Choroid plexus epithelial cell (primary cell): Measurements from ENCODE around the gene WDR46.
"Not testable (repeated sequence)": the region's sequence is repeated elsewhere in the genome, so short reads cannot be mapped to it uniquely, and the experiment has no call there.

Experiments used
- DNase-seq: peaks from one replicate; pipeline ENCODE4 v3.0.0-alpha.2; 2010; ENCODE audit warnings: low read depth
- H3K4me3 ChIP-seq: 2 replicates; pipeline ENCODE4 v1.5.1; 2011; ENCODE audit warnings: low read depth, mild to moderate bottlenecking, control low read depth, low read length, moderate library complexity
- TF ChIP-seq, protein P1 (sequence below): conservative IDR thresholded peaks from 2 replicates; pipeline ENCODE4 v1.5.1; 2011; ENCODE audit warnings: low read depth, mild to moderate bottlenecking, control low read depth, inconsistent platforms, low read length, moderate library complexity

Gene WDR46

DNA sequence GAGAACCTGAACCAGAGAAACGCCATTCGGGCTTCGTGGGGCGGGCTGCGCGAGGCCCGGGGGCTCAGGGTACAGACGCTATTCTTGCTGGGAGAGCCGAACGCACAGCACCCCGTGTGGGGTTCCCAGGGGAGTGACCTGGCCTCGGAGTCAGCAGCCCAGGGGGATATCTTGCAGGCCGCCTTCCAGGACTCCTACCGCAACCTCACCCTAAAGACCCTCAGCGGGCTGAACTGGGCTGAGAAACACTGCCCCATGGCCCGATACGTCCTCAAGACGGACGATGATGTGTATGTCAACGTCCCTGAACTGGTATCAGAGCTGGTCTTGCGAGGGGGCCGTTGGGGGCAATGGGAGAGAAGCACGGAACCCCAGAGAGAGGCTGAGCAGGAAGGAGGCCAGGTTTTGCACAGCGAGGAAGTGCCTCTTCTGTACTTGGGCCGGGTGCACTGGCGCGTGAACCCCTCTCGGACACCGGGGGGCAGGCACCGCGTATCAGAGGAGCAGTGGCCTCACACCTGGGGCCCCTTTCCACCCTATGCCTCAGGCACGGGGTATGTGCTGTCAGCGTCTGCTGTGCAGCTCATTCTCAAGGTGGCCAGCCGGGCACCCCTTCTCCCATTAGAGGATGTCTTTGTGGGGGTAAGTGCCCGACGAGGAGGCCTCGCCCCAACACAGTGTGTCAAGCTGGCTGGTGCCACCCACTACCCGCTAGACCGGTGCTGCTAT, 11.2 kb downstream of the WDR46 start:
- H3K4me3 ChIP-seq: peak overlapping the region; percentile 70
- no peak for DNase-seq
- TF ChIP-seq, protein P1, sequence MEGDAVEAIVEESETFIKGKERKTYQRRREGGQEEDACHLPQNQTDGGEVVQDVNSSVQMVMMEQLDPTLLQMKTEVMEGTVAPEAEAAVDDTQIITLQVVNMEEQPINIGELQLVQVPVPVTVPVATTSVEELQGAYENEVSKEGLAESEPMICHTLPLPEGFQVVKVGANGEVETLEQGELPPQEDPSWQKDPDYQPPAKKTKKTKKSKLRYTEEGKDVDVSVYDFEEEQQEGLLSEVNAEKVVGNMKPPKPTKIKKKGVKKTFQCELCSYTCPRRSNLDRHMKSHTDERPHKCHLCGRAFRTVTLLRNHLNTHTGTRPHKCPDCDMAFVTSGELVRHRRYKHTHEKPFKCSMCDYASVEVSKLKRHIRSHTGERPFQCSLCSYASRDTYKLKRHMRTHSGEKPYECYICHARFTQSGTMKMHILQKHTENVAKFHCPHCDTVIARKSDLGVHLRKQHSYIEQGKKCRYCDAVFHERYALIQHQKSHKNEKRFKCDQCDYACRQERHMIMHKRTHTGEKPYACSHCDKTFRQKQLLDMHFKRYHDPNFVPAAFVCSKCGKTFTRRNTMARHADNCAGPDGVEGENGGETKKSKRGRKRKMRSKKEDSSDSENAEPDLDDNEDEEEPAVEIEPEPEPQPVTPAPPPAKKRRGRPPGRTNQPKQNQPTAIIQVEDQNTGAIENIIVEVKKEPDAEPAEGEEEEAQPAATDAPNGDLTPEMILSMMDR: no peak

DNA sequence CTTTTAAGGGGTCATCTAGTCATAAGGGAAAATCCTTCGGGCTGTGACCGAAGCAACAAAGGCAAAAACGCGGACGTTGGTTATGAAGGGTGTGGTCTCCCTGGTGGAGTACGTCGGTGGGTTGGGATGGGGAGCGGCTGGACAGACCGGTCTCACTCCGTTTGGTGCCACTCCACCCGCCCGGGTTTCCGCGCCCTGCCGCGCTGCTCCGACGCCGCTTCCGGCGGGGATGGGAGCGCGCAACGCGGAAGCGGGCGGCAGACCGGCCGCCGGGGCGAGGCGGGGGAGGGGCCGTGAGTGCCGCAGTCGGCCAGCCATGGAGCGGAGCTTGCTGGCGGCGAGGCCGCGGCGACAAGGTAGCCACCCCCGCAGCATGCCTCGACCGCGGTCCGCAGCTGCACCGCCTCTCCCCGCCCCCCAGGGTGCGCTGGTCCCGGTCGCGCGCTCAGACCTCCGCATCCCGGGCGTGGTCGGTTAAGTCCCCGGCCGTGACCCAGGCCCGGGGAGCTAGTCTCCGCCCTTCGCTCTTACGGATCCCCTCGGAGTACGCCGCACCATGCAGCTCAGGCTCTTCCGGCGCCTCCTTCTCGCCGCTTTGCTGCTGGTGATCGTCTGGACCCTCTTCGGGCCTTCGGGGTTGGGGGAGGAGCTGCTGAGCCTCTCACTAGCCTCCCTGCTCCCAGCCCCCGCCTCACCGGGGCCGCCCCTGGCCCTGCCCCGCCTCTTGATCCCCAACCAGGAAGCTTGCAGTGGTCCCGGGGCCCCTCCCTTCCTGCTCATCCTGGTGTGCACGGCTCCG, 12.0 kb downstream of the WDR46 start, which contains the start of gene B3GALT4:
TSS of gene B3GALT4 (plus strand) at position 260 of the 799 bp plus-strand sequence. CDS start at position 557, 297 bp downstream.
- peak; percentile 75 for DNase-seq
- peak within 1 kb of the TSS; percentile 70 for H3K4me3 ChIP-seq
- TF ChIP-seq, protein P1: peak; percentile 42

DNA sequence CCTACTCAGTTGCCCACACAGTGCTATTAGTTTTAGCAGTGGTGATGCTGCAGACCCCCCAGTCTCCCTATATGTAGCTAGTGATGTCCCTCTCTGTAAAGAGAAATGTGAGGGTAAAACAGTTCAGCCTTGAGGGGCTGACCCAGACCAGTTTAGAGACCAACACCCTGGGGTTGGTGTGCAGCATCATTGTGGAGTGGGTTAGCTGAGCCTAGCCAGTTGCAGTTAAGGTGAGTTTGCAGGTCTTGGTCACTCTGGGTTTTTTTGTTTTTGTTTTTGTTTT, 12.5 kb downstream of the WDR46 start:
- TF ChIP-seq, protein P1: no peak
- DNase-seq: no peak
- peak overlapping the region; percentile 70 for H3K4me3 ChIP-seq

DNA sequence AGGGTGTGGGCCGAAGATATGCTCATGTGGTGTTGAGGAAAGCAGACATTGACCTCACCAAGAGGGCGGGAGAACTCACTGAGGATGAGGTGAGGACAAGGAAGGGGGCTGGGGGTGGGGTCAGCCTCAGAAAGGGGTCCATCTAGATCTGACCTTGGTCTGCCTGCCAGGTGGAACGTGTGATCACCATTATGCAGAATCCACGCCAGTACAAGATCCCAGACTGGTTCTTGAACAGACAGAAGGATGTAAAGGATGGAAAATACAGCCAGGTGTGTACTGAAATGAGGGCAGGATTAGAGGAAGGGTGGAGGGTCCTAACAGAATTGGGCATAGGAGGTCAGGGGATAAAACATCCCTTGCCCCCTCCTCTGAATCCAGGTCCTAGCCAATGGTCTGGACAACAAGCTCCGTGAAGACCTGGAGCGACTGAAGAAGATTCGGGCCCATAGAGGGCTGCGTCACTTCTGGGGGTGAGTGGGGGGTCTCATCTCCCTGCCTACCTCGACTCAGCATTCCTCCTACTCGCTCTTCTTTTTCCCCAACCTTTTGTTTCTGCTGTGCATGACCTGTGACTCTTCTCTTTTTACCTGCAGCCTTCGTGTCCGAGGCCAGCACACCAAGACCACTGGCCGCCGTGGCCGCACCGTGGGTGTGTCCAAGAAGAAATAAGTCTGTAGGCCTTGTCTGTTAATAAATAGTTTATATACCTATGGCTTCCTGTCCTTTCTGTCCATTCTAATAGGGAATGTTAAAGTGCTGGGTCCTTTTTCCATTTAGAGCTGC, 13.1 kb downstream of the WDR46 start:
- not testable (repeated sequence) for DNase-seq
- H3K4me3 ChIP-seq: peak overlapping the region; percentile 70

DNA sequence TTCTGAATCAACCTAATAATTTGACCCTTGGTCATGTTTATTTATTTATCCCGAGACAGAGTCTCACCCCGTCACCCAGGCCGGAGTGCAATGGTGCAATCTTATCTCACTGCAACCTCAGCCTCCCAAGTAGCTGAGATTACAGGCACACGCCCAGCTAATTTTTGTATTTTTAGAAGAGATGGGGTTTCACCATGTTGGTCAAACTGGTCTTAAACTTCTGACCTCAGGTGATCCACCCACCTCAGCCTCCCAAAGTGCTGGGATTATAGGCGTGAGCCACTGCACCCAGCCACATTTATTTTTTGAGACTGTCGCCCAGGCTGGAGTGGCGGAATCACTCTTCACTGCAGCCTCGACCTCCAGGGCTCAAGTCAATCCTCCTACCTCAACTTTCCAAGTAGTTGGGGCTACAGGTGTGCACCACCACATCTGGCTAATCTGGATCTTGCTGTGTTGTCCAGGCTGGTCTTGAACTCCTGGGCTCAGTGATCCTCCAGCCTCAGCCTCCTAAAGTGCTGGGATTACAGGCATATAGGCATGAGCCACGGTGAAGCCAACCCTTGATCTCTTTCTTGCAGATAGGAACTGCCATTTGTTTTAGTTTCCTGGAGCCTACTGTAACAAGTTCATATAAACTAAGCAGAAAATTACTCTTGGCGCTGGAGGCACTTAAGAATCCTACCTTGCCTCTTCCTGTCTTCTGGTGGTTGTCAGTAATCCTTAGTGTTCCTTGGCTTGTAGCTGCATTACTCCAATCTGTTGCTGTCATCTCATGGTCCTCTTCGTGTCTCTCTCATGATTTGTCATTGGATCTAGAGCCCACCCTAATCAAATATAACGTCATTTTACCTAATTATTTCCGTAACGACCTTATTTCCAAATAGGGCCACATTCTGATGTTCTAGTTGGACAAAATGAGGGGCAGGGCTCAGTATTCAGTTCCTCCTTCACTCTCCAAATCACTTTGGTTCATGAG, 14.8 kb downstream of the WDR46 start:
- TF ChIP-seq, protein P1: no peak
- no peak for DNase-seq
- peak overlapping the region; percentile 97 for H3K4me3 ChIP-seq

DNA sequence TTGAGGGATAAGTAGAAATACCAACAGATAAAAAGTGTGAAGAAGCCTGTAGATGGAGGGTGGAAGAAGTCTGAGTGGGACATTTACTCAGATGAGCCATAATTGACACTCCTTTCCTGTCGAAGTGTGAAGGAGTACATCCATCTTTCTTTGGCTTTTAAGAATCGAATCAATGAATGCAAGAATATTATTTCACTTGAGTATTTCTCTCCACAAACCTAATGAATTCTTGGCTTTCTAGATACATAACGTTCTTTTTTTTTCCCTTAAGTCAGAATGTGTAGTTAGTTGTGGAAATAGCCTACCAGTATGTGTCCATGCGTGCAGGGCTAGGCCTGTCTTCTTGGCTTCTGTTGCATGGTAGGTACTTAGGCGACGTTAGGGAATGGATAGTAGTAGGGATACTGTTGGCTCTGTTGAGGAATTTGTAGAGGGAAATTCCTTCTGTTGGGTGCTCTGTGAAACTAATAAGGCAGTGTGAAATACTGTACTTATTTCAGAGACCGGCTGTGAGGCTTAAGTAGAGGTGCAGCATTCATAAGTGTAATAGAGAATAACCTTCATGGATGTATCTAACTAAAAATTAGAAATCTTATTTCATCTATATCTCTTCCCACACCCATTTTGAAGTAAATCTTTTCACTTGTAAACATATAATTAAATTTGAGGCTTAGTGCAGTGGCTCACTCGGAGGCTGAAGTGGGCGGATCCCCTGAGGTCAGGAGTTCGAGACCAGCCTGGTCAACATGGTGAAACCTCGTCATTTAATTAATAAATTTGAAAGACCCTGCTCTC, 15.7 kb downstream of the WDR46 start:
- DNase-seq: no peak

More for the DNA sequence above, 15.7 kb downstream of the WDR46 start:
- peak overlapping the region; percentile 97 for H3K4me3 ChIP-seq
- TF ChIP-seq, protein P1: no peak
